ENCODE measurements around the gene CFP. TPM values are rescaled to one million over a fixed set of nuclear protein-coding genes. Genes with fewer than 3 reads are reported as not detected.
A peak's percentile ranks its signal among the peaks of the same experiment; 100 is the strongest.

The CFP gene
- total RNA-seq, 1 donor, result under 0.01 TPM

- peak overlapping the region; percentile 76 for H3K4me3 ChIP-seq (ENCODE audit: low read depth, low read length)
- TF ChIP-seq CTCF (IDR thresholded peaks at IDR 0.05; ENCODE audit: insufficient read depth, low read depth, low read length), result no peak
- no peak for DNase-seq (ENCODE audit: low read depth)
Observed at GRCh38 chrX:47584714-47585113, 45.0 kb downstream of the CFP start.

GRCh38 chrX:47583240-47583861 is 46.4 kb downstream of the CFP start:
- peak overlapping the region; percentile 76 for H3K4me3 ChIP-seq (ENCODE audit: low read depth, low read length)
- no peak for TF ChIP-seq CTCF (IDR thresholded peaks at IDR 0.05; ENCODE audit: insufficient read depth, low read depth, low read length)
- no peak for DNase-seq (ENCODE audit: low read depth)

GRCh38 chrX:47581731-47582647 is 47.7 kb downstream of the CFP start, which contains the start of gene TIMP1:
TIMP1 (plus strand) TSS chrX:47582436; CDS start chrX:47583416, 980 bp downstream.
- peak; percentile 94 for DNase-seq (ENCODE audit: low read depth)
- no peak for TF ChIP-seq CTCF (IDR thresholded peaks at IDR 0.05; ENCODE audit: insufficient read depth, low read depth, low read length)

GRCh38 chrX:47579537-47579936 is 50.2 kb downstream of the CFP start:
- TF ChIP-seq CTCF (IDR thresholded peaks at IDR 0.05; ENCODE audit: insufficient read depth, low read depth, low read length), result no peak
- DNase-seq (ENCODE audit: low read depth), result peak; percentile 85

More at GRCh38 chrX:47581731-47582647, 47.7 kb downstream of the CFP start, which contains the start of gene TIMP1:
- H3K4me3 ChIP-seq (ENCODE audit: low read depth, low read length), result peak within 1 kb of the TSS; percentile 76

GRCh38 chrX:47578692-47579091 is 51.0 kb downstream of the CFP start:
- DNase-seq (ENCODE audit: low read depth), result no peak
- TF ChIP-seq CTCF (IDR thresholded peaks at IDR 0.05; ENCODE audit: insufficient read depth, low read depth, low read length), result no peak

More at GRCh38 chrX:47579537-47579936, 50.2 kb downstream of the CFP start:
- H3K4me3 ChIP-seq (ENCODE audit: low read depth, low read length), result no peak overlapping the region

GRCh38 chrX:47577901-47578300 is 51.8 kb downstream of the CFP start:
- no peak overlapping the region for H3K4me3 ChIP-seq (ENCODE audit: low read depth, low read length)
- no peak for TF ChIP-seq CTCF (IDR thresholded peaks at IDR 0.05; ENCODE audit: insufficient read depth, low read depth, low read length)
- DNase-seq (ENCODE audit: low read depth), result no peak

More at GRCh38 chrX:47578692-47579091, 51.0 kb downstream of the CFP start:
- H3K4me3 ChIP-seq (ENCODE audit: low read depth, low read length), result no peak overlapping the region
